ENCODE data around the gene TMC2.

TMC2 gene

GRCh38 chr20:2538931-2539720 lies 2.8 kb downstream of the TMC2 start:
- ATAC-seq (no peak), DNase-seq (no peak)
- Mint-ChIP-seq H3K9me3 (no peaks in the 10 kb centered on the region), H3K4me3 (no peak overlapping the region), H3K27ac (no peak overlapping the region), H3K36me3 (ENCODE audit: low read depth) (no peaks in the 10 kb centered on the region), H3K4me1 (no peaks in the 10 kb centered on the region), H3K27me3 (peaks cover 26% of the 10 kb centered on the region)

DNA sequence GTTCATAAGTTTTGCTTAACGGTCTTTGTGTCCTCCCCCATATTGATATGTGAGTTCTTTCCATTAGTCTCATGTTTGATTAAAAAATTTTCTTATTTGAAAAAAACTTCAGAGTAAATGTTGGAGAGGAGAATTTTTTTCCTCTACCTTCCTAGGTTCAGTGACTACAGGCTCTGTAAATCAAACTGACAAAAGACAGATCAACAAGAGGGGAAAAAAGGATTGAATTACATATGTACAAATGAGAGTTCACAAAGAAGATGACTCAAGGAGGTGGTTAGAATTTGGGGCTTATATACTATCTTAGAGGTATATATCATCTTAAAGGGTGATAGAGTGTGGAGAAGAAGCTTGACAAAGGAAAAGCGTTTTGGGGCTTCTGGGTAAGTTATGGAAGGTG lies 5.6 kb downstream of the TMC2 start:
- ATAC-seq = no peak
- no peaks in the 10 kb centered on the region for H3K36me3 Mint-ChIP-seq (ENCODE audit: low read depth)
- no peak for DNase-seq
- H3K27me3 Mint-ChIP-seq = peaks cover 37% of the 10 kb centered on the region
- H3K27ac Mint-ChIP-seq = no peak overlapping the region
- H3K9me3 Mint-ChIP-seq = no peaks in the 10 kb centered on the region
- H3K4me1 Mint-ChIP-seq = no peaks in the 10 kb centered on the region
- no peak overlapping the region for H3K4me3 Mint-ChIP-seq

DNA sequence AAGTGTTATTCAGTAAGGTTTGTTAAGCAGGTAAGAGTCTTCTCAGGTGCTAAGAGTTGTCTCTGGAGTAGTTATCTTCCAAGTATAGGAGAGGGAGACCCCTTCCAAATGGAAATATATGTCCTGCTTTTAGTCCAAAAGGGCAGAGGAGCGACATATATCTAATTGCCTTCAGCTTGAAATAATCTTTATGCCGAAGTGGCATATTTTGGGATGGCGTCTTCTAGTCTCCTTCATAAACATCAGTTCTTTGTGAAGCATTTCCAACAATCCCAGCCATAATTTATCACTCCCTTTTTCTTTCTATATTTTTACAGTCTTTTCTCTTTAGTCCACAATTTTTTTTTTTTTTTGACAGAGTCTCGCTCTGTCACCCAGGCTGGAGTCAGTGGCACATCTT lies 6.0 kb downstream of the TMC2 start:
- Mint-ChIP-seq H3K27me3 (peaks cover 38% of the 10 kb centered on the region), H3K4me1 (no peaks in the 10 kb centered on the region)
- ATAC-seq = no peak

DNA sequence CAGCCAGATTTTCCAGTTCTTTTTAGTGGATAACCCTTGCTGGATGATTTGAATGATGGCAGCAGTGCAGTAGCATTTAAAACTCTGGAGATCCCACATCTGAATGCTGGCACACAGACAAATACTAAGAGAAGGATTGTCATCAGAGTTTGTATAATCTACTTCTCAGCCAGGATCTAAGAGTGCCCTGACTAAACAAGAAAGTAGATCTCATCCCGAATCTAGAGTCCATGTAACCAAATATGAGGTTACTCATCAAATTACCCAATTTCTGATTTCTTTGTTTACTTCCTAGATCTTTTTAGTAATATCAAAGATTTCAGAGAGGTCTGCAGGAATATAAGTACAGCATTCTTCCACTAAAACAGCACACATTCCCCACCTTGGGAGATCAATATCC lies 7.8 kb downstream of the TMC2 start:
- H3K9me3 Mint-ChIP-seq = no peaks in the 10 kb centered on the region
- no peak overlapping the region for H3K27ac Mint-ChIP-seq
- H3K4me1 Mint-ChIP-seq = no peaks in the 10 kb centered on the region
- no peak overlapping the region for H3K4me3 Mint-ChIP-seq
- ATAC-seq (no peak), DNase-seq (no peak)
- peaks cover 31% of the 10 kb centered on the region for H3K27me3 Mint-ChIP-seq
- H3K36me3 Mint-ChIP-seq (ENCODE audit: low read depth) = no peaks in the 10 kb centered on the region

More for the DNA sequence above, 6.0 kb downstream of the TMC2 start:
- H3K4me3 Mint-ChIP-seq = no peak overlapping the region
- no peaks in the 10 kb centered on the region for H3K9me3 Mint-ChIP-seq
- H3K27ac Mint-ChIP-seq = no peak overlapping the region
- no peak for DNase-seq
- no peaks in the 10 kb centered on the region for H3K36me3 Mint-ChIP-seq (ENCODE audit: low read depth)

DNA sequence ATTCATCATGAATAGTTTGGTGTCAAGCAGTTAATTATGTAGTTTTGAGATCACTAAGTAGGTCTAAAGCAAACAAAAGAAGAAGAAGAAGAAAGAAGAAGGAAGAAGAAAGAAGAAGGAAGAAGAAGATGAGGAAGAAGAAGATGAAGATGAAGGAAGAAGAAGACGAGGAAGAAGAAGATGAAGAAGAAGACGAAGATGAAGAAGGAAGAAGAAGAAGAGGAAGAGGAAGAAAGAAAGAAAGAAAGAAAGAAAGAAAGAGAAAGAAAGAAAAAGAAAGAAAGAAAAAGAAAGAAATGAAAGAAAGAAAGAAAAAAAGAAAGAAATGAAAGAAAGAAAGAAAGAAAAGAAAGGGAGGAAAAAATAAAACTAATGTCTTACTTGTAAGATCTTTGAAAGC lies 9.2 kb downstream of the TMC2 start:
- Mint-ChIP-seq H3K36me3 (ENCODE audit: low read depth) (no peaks in the 10 kb centered on the region), H3K4me3 (no peak overlapping the region), H3K27ac (no peak overlapping the region), H3K27me3 (peaks cover 30% of the 10 kb centered on the region), H3K9me3 (no peaks in the 10 kb centered on the region), H3K4me1 (no peaks in the 10 kb centered on the region)
- ATAC-seq = no peak
- DNase-seq = no peak

DNA sequence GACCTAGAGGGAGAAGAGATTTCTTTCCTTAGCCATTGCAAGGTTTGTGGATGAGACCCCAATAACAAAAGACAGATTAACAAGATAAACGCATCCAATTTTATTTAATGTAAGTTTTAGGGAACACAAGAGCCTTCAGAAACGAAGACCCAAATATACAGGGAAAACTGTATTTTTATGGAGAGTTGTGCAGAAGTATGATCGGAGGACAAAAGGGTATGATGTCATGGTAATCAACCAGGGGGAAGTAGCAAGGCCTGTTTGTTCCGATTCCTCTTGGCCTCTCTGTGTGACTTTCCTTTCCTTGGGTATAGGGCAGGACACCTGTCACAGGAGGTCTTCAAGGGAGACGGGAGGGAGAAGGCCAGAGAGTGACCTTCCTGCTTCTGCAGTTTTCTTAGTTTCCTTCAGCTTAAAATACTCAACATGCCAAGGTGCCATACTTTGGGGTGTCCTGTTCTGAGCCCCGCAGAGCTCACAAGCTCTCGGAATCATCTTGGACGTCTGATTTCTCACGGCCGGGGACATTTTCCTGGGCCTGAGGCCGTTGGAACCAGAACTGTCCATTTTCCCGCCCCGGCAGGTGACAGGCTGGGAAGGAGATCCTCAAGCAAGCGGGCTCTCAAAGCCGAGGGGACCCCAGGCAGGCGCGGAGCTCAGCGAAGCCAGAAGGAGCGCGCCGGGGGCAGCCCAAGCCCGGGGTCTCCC lies 21.7 kb downstream of the TMC2 start:
- Mint-ChIP-seq H3K4me3 (no peak overlapping the region), H3K36me3 (ENCODE audit: low read depth) (no peaks in the 10 kb centered on the region), H3K27me3 (peaks cover 58% of the 10 kb centered on the region), H3K9me3 (no peaks in the 10 kb centered on the region), H3K4me1 (no peaks in the 10 kb centered on the region), H3K27ac (no peak overlapping the region)
- no peak for DNase-seq
- ATAC-seq = no peak

GRCh38 chr20:2558581-2559278 lies 22.4 kb downstream of the TMC2 start:
- ATAC-seq = no peak
- Mint-ChIP-seq H3K27ac (no peak overlapping the region), H3K9me3 (no peaks in the 10 kb centered on the region), H3K4me3 (no peak overlapping the region), H3K4me1 (no peaks in the 10 kb centered on the region), H3K36me3 (ENCODE audit: low read depth) (no peaks in the 10 kb centered on the region), H3K27me3 (peaks cover 53% of the 10 kb centered on the region)
- no peak for DNase-seq

GRCh38 chr20:2559279-2559626 lies 22.9 kb downstream of the TMC2 start:
- H3K36me3 Mint-ChIP-seq (ENCODE audit: low read depth) = no peaks in the 10 kb centered on the region
- ATAC-seq = no peak
- DNase-seq = no peak
- no peaks in the 10 kb centered on the region for H3K9me3 Mint-ChIP-seq
- no peak overlapping the region for H3K27ac Mint-ChIP-seq
- peaks cover 53% of the 10 kb centered on the region for H3K27me3 Mint-ChIP-seq
- H3K4me1 Mint-ChIP-seq = no peaks in the 10 kb centered on the region
- no peak overlapping the region for H3K4me3 Mint-ChIP-seq

DNA sequence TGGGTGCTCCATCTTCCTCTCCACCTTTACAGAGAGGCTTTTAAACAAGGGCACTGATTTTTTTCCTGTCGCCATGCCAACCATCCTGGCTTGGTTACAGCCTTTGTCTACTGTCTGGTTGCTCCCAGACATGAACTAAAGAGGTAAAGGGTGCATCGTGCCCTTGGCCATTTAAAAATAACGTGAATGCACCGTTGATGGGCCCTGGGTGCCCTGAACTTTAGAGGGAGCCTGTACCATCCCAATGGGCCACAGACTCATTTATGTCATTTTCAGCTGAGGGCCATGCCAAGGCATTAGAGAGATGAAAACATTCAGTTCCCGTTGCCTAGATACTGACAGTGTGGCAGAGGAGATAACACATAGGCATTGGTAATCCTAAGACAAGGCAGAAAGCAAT lies 23.3 kb downstream of the TMC2 start:
- Mint-ChIP-seq H3K9me3 (no peaks in the 10 kb centered on the region), H3K27ac (no peak overlapping the region), H3K27me3 (peaks cover 56% of the 10 kb centered on the region), H3K4me3 (peak overlapping the region; percentile 1), H3K36me3 (ENCODE audit: low read depth) (no peaks in the 10 kb centered on the region), H3K4me1 (no peaks in the 10 kb centered on the region)
- ATAC-seq (no peak), DNase-seq (no peak)

- H3K36me3 Mint-ChIP-seq (ENCODE audit: low read depth) = no peaks in the 10 kb centered on the region
- H3K4me1 Mint-ChIP-seq = no peaks in the 10 kb centered on the region
- no peak for ATAC-seq
- no peak overlapping the region for H3K27ac Mint-ChIP-seq
- DNase-seq = no peak
- H3K27me3 Mint-ChIP-seq = peaks cover 44% of the 10 kb centered on the region
- H3K4me3 Mint-ChIP-seq = no peak overlapping the region
- H3K9me3 Mint-ChIP-seq = no peaks in the 10 kb centered on the region
Measured at GRCh38 chr20:2563116-2563515, 26.7 kb downstream of the TMC2 start.

GRCh38 chr20:2564406-2564805 lies 28.0 kb downstream of the TMC2 start:
- ATAC-seq (no peak), DNase-seq (no peak)
- Mint-ChIP-seq H3K27ac (no peak overlapping the region), H3K36me3 (ENCODE audit: low read depth) (no peaks in the 10 kb centered on the region), H3K4me1 (no peaks in the 10 kb centered on the region), H3K27me3 (peaks cover 47% of the 10 kb centered on the region), H3K4me3 (no peak overlapping the region), H3K9me3 (no peaks in the 10 kb centered on the region)

DNA sequence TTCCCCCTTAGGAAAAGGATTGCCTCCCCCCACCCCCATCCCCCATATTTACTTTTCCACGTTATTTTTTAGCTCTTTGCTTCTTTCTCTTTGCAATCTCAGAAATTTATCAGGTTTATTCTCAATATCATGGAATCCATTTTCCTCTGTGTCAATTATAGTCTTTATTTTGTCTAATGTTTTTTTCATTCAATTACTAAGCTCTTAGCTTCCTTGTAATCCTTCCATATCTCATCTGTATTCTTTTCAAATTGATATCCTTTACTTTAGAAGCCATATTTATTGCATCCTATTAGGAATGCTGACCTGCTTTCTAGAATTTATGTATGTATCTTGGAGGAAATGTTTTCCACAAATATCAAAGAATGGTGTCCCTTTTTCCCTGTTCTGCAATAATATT lies 39.3 kb downstream of the TMC2 start:
- ATAC-seq (no peak), DNase-seq (no peak)
- Mint-ChIP-seq H3K4me3 (no peak overlapping the region), H3K36me3 (ENCODE audit: low read depth) (no peaks in the 10 kb centered on the region), H3K4me1 (no peaks in the 10 kb centered on the region), H3K9me3 (no peaks in the 10 kb centered on the region), H3K27ac (no peak overlapping the region), H3K27me3 (peaks cover 52% of the 10 kb centered on the region)

GRCh38 chr20:2576317-2576727 lies 39.9 kb downstream of the TMC2 start:
- no peaks in the 10 kb centered on the region for H3K36me3 Mint-ChIP-seq (ENCODE audit: low read depth)
- ATAC-seq = no peak

GRCh38 chr20:2578475-2579192 lies 42.3 kb downstream of the TMC2 start:
- no peak for ATAC-seq
- no peak for DNase-seq
- H3K27me3 Mint-ChIP-seq = peaks cover 51% of the 10 kb centered on the region
- no peak overlapping the region for H3K4me3 Mint-ChIP-seq
- no peaks in the 10 kb centered on the region for H3K36me3 Mint-ChIP-seq (ENCODE audit: low read depth)
- H3K4me1 Mint-ChIP-seq = no peaks in the 10 kb centered on the region
- no peak overlapping the region for H3K27ac Mint-ChIP-seq
- H3K9me3 Mint-ChIP-seq = no peaks in the 10 kb centered on the region

More at GRCh38 chr20:2576317-2576727, 39.9 kb downstream of the TMC2 start:
- DNase-seq = no peak
- no peak overlapping the region for H3K27ac Mint-ChIP-seq
- peaks cover 47% of the 10 kb centered on the region for H3K27me3 Mint-ChIP-seq
- no peaks in the 10 kb centered on the region for H3K9me3 Mint-ChIP-seq
- no peak overlapping the region for H3K4me3 Mint-ChIP-seq
- H3K4me1 Mint-ChIP-seq = no peaks in the 10 kb centered on the region

Measured in activated naive CD8-positive, alpha-beta T cell treated with anti-CD3 and anti-CD28 coated beads, Interleukin-2, amount 50 U/mL, for 24 hours (primary cell).